B cell (primary cell): ENCODE results near the gene COQ9. TPM values are rescaled to one million over a fixed set of nuclear protein-coding genes. Genes with fewer than 3 reads are reported as not detected.

Source experiments
- ATAC-seq: fragments of 200-7000 bp; cut with Tn5 transposase; one replicate; pipeline ENCODE4 v1.10.0; 2021; ENCODE audit warnings: low read depth, mild to moderate bottlenecking, moderate number of reproducible peaks, moderate library complexity
- CTCF ChIA-PET: fragments of 350-600 bp; sonication (Branson Sonifier 250); formaldehyde crosslinking; loops from one replicate; lab custom pipeline; 2021; ENCODE audit warnings: antibody characterized with exemption, inconsistent platforms; lab: Charles Lee
- POLR2A ChIA-PET: fragments of 350-600 bp; sonication (Branson Sonifier 250); formaldehyde crosslinking; loops from one replicate; lab custom pipeline; 2021; ENCODE audit warnings: antibody characterized with exemption; lab: Charles Lee
- DNase-seq: peaks from one replicate; pipeline ENCODE4 v3.0.0; 2013
- H2AFZ ChIP-seq: 2 replicates; pipeline ENCODE4 v1.6.1; 2012; ENCODE audit warnings: mild to moderate bottlenecking, low read depth, low read length; ENCODE audit not compliant: insufficient read depth, poor library complexity, severe bottlenecking
- H3K27ac ChIP-seq, 2 donors: 1 replicate in 1 of 2; 2 replicates in 1 of 2; pipeline ENCODE4 v1.5.1; 2012 to 2013; ENCODE audit warnings: low read length in 2 of 2, mild to moderate bottlenecking in 2 of 2, moderate library complexity in 1 of 2
- H3K27me3 ChIP-seq, 4 experiments: fragments of 200-600 bp in 1 of 4; sonication (generic) in 1 of 4; replicated peaks in 1 of 4; 1 replicate in 2 of 4; 2 replicates in 2 of 4; pipeline versions ENCODE4 v1.6.1 to v1.7.0; 2013 to 2016; ENCODE audit warnings: low read length in 3 of 4, mild to moderate bottlenecking in 2 of 4, mixed read lengths in 1 of 4, moderate library complexity in 1 of 4; ENCODE audit not compliant: insufficient read depth in 4 of 4, control insufficient read depth in 3 of 4; ENCODE audit errors: control extremely low read depth in 1 of 4
- H3K36me3 ChIP-seq, 2 experiments: replicated peaks in 1 of 2; 1 replicate in 1 of 2; 2 replicates in 1 of 2; pipeline versions ENCODE4 v1.6.1 to v1.7.1; 2013; ENCODE audit warnings: low read length in 1 of 2; ENCODE audit not compliant: insufficient read depth in 2 of 2, control insufficient read depth in 1 of 2; ENCODE audit errors: control extremely low read depth in 1 of 2, extremely low read depth in 1 of 2
- H3K4me1 ChIP-seq, 2 donors: fragments of 200-600 bp in 1 of 2; sonication (generic) in 1 of 2; 1 replicate in 1 of 2; 2 replicates in 1 of 2; pipeline versions ENCODE4 v1.5.1 to v1.6.1; 2013 to 2017; ENCODE audit warnings: low read length in 2 of 2; ENCODE audit not compliant: control insufficient read depth in 2 of 2, insufficient read depth in 2 of 2
- H3K4me2 ChIP-seq: replicated peaks from 2 replicates; pipeline ENCODE3; 2012; ENCODE audit warnings: mild to moderate bottlenecking, low read depth, low read length; ENCODE audit not compliant: poor library complexity, severe bottlenecking
- H3K4me3 ChIP-seq, 5 experiments: fragments of 200-600 bp in 1 of 5; sonication (generic) in 1 of 5; 1 replicate in 3 of 5; 2 replicates in 2 of 5; pipeline versions ENCODE4 v1.5.1 to v1.7.0; 2011 to 2016; ENCODE audit warnings: low read length in 4 of 5, mild to moderate bottlenecking in 4 of 5, low read depth in 2 of 5, control low read depth in 1 of 5, moderate library complexity in 1 of 5; ENCODE audit not compliant: insufficient read depth in 1 of 5; ENCODE audit errors: control extremely low read depth in 1 of 5, extremely low read depth in 1 of 5
- H3K79me2 ChIP-seq: fragments of 200-600 bp; sonication (generic); one replicate; pipeline ENCODE4 v1.6.0; 2016; ENCODE audit warnings: low read length; ENCODE audit not compliant: control insufficient read depth, insufficient read depth
- H3K9ac ChIP-seq: fragments of 200-600 bp; sonication (generic); 2 replicates; pipeline ENCODE4 v1.6.1; 2017; ENCODE audit warnings: mild to moderate bottlenecking, low read length, moderate library complexity
- H3K9me3 ChIP-seq, 3 donors: one replicate each; pipeline versions ENCODE4 v1.6.1 to v1.7.1; 2013; ENCODE audit warnings: low read length in 2 of 3; ENCODE audit not compliant: control insufficient read depth in 2 of 3, insufficient read depth in 1 of 3; ENCODE audit errors: control extremely low read depth in 1 of 3
- H4K20me1 ChIP-seq: 2 replicates; pipeline ENCODE4 v1.6.0; 2012; ENCODE audit warnings: mild to moderate bottlenecking, low read length; ENCODE audit not compliant: insufficient read depth, control insufficient read depth, poor library complexity, severe bottlenecking
- H3K27ac Mint-ChIP-seq: one replicate; pipeline ENCODE4 v1.8.0; 2021; ENCODE audit warnings: mixed read lengths
- H3K27me3 Mint-ChIP-seq: one replicate; pipeline ENCODE4 v1.8.0; 2021; ENCODE audit warnings: mixed read lengths
- H3K4me1 Mint-ChIP-seq: one replicate; pipeline ENCODE4 v1.8.0; 2021; ENCODE audit warnings: mixed read lengths
- H3K4me3 Mint-ChIP-seq: one replicate; pipeline ENCODE4 v1.8.0; 2021; ENCODE audit warnings: mixed read lengths
- H3K9me3 Mint-ChIP-seq: one replicate; pipeline ENCODE4 v1.8.0; 2022; ENCODE audit warnings: mixed read lengths; ENCODE audit not compliant: insufficient read depth
- CTCF ChIP-seq: fragments of 200-600 bp; IDR thresholded peaks from one replicate; pipeline ENCODE4 v1.8.0; 2022; ENCODE audit warnings: antibody characterized with exemption, mild to moderate bottlenecking
- EZH2 ChIP-seq: IDR thresholded peaks from 2 replicates; pipeline ENCODE4 v1.6.1; 2012; ENCODE audit warnings: borderline replicate concordance, low read depth, mild to moderate bottlenecking, moderate library complexity, low read length; ENCODE audit not compliant: insufficient read depth, poor library complexity, severe bottlenecking
- WGBS: methylation state at CpG from one replicate; pipeline ENCODE4 v1.1.5; 2013; ENCODE audit warnings: missing lambda C conversion rate; ENCODE audit not compliant: insufficient coverage; 5-methylcytosine and 5-hydroxymethylcytosine counted together
- intact Hi-C: fragments of 100-400 bp; cut with micrococcal nuclease; formaldehyde crosslinking; loops from one replicate; pipeline ENCODE4 v1.10.0; 2022
- polyA plus RNA-seq: library from polyadenylated mRNA; depleted of rRNA; stranded (reverse); fragments of >200 nt; gene quantifications from 2 replicates; pipeline ENCODE4 v1.2.3, GENCODE V29; 2012
- total RNA-seq, 2 donors: library from RNA; stranded (reverse); fragments of 120-200 nt in 1 of 2; gene quantifications; 1 replicate in 1 of 2; 2 replicates in 1 of 2; pipeline versions ENCODE4 v1.2.3 to v1.2.4, GENCODE V29; 2013 to 2022

The COQ9 gene
- total and polyA plus RNA-seq, 2 donors (not counting 1 experiment from before 2014, with no cell fraction given) = 41.5 to 53.0 TPM

- H3K9me3 Mint-ChIP-seq = no peaks in the 10 kb centered on the region
- TF ChIP-seq EZH2 (no peak), CTCF (no peak)
- Histone ChIP-seq H3K4me1 (peaks cover 10 to 23% of the 10 kb centered on the region in 2 donors), H3K79me2 (no peaks in the 10 kb centered on the region), H3K27me3 (peaks cover 0 to 4% (median 0%) of the 10 kb centered on the region in 4 experiments), H3K4me3 (no peak overlapping the region), H3K9ac (no peak overlapping the region), H3K36me3 (peaks cover 7 to 48% of the 10 kb centered on the region in 2 experiments), H2AFZ (no peak overlapping the region), H3K9me3 (no peaks in the 10 kb centered on the region), H3K4me2 (no peak overlapping the region), H4K20me1 (no peaks in the 10 kb centered on the region), H3K27ac (no peak overlapping the region)
- H3K27ac Mint-ChIP-seq = no peak overlapping the region
- CTCF ChIA-PET = interaction anchor here (0.7 kb wide), 1 partner anchor 48 kb away, joined by 3 read pairs; no protein-coding TSS in a partner anchor
- no peak overlapping the region for H3K4me3 Mint-ChIP-seq
- intact Hi-C loops = no loop called here
- DNase-seq (no peak), ATAC-seq (no peak)
- H3K27me3 Mint-ChIP-seq = no peaks in the 10 kb centered on the region
- 26% methylated on average over 2 of the region's 4 CpGs for WGBS
- H3K4me1 Mint-ChIP-seq = peaks cover 16% of the 10 kb centered on the region
- POLR2A ChIA-PET = no interaction called here
These were observed 25.4 kb downstream of the COQ9 start for GRCh38 chr16:57472665-57473060.

DNA sequence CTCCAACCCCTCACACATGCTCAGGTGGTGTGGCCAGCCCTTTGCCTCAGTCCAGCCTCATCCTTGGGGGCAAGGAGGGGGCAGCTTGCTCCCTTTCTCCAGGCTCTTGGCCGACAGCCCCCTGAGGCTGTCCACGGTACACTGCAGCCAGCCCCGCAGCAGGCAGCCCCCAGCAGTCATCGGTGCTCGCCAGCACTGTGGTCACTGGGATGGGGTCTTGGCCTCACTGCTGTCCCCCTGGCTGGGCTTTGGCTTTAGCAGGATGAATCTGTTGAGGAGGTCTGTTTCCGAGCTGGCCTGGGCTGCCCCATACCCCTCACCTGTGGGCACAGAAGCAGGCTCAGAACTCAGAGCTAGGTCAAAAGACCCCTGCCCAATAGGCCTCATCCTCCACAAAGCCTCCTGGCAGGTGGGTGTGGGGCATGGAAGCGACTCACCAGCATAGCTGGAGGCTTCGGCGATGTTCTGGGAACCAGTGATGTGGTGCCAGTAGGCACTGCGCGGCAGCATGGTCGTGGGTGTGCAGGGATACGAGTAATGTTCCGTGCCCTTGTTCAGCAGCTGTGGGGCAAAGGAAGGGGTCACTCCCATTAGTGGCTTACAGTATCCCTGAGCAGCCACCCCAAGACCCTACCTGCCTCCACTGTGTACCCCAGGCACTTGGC is 26.0 kb downstream of the COQ9 start:
- H3K9me3 Mint-ChIP-seq = no peaks in the 10 kb centered on the region
- Histone ChIP-seq H3K27me3 (peaks cover 0 to 4% (median 0%) of the 10 kb centered on the region in 4 experiments), H3K79me2 (no peaks in the 10 kb centered on the region), H2AFZ (no peak overlapping the region), H3K4me3 (no peak overlapping the region), H3K36me3 (peaks cover 7 to 42% of the 10 kb centered on the region in 2 experiments), H3K9me3 (no peaks in the 10 kb centered on the region), H3K4me1 (peaks cover 16 to 30% of the 10 kb centered on the region in 2 donors), H3K4me2 (no peak overlapping the region), H4K20me1 (no peaks in the 10 kb centered on the region), H3K27ac (no peak overlapping the region), H3K9ac (no peak overlapping the region)
- DNase-seq (no peak), ATAC-seq (no peak)
- TF ChIP-seq CTCF = no peak
- TF ChIP-seq EZH2 = no peak
- H3K27me3 Mint-ChIP-seq = no peaks in the 10 kb centered on the region
- intact Hi-C loops = no loop called here
- peaks cover 19% of the 10 kb centered on the region for H3K4me1 Mint-ChIP-seq
- 95% methylated on average over 13 of the region's 14 CpGs for WGBS
- H3K4me3 Mint-ChIP-seq = no peak overlapping the region
- CTCF ChIA-PET = interaction anchor here (1.0 to 2.2 kb wide), 2 partner anchors 13 to 103 kb away, joined by 4 to 5 read pairs; partner anchors contain the start of gene DOK4
- H3K27ac Mint-ChIP-seq = no peak overlapping the region
- POLR2A ChIA-PET = interaction anchor here (0.6 kb wide), 1 partner anchor 725 kb away, joined by 11 read pairs; no protein-coding TSS in a partner anchor
